H1 (cell line): ENCODE results near the gene PKD1L1. TPM values are rescaled to one million over a fixed set of nuclear protein-coding genes. Genes with fewer than 3 reads are reported as not detected.

Experiments used
- CTCF ChIA-PET: fragments of 300-600 bp; sonication (Branson Sonifier 250); formaldehyde crosslinking; loops from one replicate; lab custom pipeline; 2021; ENCODE audit not compliant: partially characterized antibody; lab: Charles Lee
- POLR2A ChIA-PET: fragments of 300-600 bp; sonication (Branson Sonifier 250); formaldehyde crosslinking; loops from one replicate; lab custom pipeline; 2021; ENCODE audit warnings: inconsistent platforms; ENCODE audit not compliant: partially characterized antibody; lab: Charles Lee
- DNase-seq, 2 experiments: peaks; one replicate each; pipeline versions ENCODE4 v3.0.0 to v3.0.0-alpha.2; 2010 to 2022; ENCODE audit warnings: low spot score in 2 of 2, low read depth in 1 of 2, mixed read lengths in 1 of 2
- FAIRE-seq: peaks from 2 replicates; lab custom pipeline; 2011; peaks lifted over from hg19 to GRCh38; lab: Jason Lieb, UNC
- H2AFZ ChIP-seq: 2 replicates; pipeline ENCODE4 v1.8.1; 2012; ENCODE audit warnings: low read length, inconsistent platforms
- H2AK5ac ChIP-seq: 2 replicates; pipeline ENCODE4 v1.6.1; 2013; ENCODE audit warnings: low read depth, low read length
- H2BK120ac ChIP-seq: replicated peaks from 2 replicates; pipeline ENCODE3; 2013; ENCODE audit warnings: low read depth, low read length, inconsistent platforms
- H2BK12ac ChIP-seq: 2 replicates; pipeline ENCODE4 v1.6.1; 2013; ENCODE audit warnings: low read depth, low read length
- H2BK15ac ChIP-seq: 2 replicates; pipeline ENCODE4 v1.6.1; 2013; ENCODE audit warnings: low read length
- H2BK20ac ChIP-seq: 2 replicates; pipeline ENCODE4 v1.6.1; 2013; ENCODE audit warnings: low read length
- H2BK5ac ChIP-seq: 2 replicates; pipeline ENCODE4 v1.6.1; 2013; ENCODE audit warnings: low read depth, low read length
- H3K14ac ChIP-seq: 2 replicates; pipeline ENCODE4 v1.6.1; 2013; ENCODE audit warnings: inconsistent platforms; ENCODE audit not compliant: insufficient read length
- H3K18ac ChIP-seq: 2 replicates; pipeline ENCODE4 v1.6.1; 2013; ENCODE audit warnings: low read length; ENCODE audit errors: extremely low read depth
- H3K23ac ChIP-seq: 2 replicates; pipeline ENCODE4 v1.6.1; 2013; ENCODE audit warnings: inconsistent platforms; ENCODE audit not compliant: insufficient read length
- H3K23me2 ChIP-seq: 2 replicates; pipeline ENCODE4 v1.6.1; 2013; ENCODE audit warnings: low read depth, low read length
- H3K27ac ChIP-seq: 2 replicates; pipeline ENCODE4 v1.6.1; 2011; ENCODE audit warnings: low read depth, low read length, inconsistent platforms
- H3K27me3 ChIP-seq, 4 experiments: replicated peaks in 1 of 4; 1 replicate in 1 of 4; 2 replicates in 3 of 4; pipeline versions ENCODE4 v1.6.1 to v1.8.1; 2011 to 2013; ENCODE audit warnings: low read length in 3 of 4, mild to moderate bottlenecking in 3 of 4, inconsistent platforms in 2 of 4, mixed read lengths in 2 of 4, moderate library complexity in 1 of 4; ENCODE audit not compliant: control insufficient read depth in 3 of 4, insufficient read depth in 3 of 4; ENCODE audit errors: extremely low read depth in 1 of 4
- H3K36me3 ChIP-seq, 4 experiments: 2 replicates each; pipeline versions ENCODE4 v1.6.1 to v1.8.1; 2011 to 2013; ENCODE audit warnings: mild to moderate bottlenecking in 4 of 4, low read length in 3 of 4, moderate library complexity in 2 of 4, control low read depth in 1 of 4, inconsistent platforms in 1 of 4; ENCODE audit not compliant: insufficient read depth in 4 of 4, control insufficient read depth in 2 of 4
- H3K4ac ChIP-seq: replicated peaks from 2 replicates; pipeline ENCODE3; 2013; ENCODE audit warnings: low read length, low read depth, mixed read lengths, inconsistent platforms; ENCODE audit not compliant: insufficient read length
- H3K4me1 ChIP-seq, 4 experiments: replicated peaks in 1 of 4; 1 replicate in 1 of 4; 2 replicates in 3 of 4; pipeline versions ENCODE4 v1.6.1 to v1.8.1; 2011 to 2013; ENCODE audit warnings: low read length in 3 of 4, inconsistent platforms in 2 of 4, mixed read lengths in 1 of 4; ENCODE audit not compliant: insufficient read depth in 4 of 4, control insufficient read depth in 3 of 4
- H3K4me2 ChIP-seq, 2 experiments: 2 replicates each; pipeline versions ENCODE4 v1.6.1 to v1.8.1; 2011 to 2013; ENCODE audit warnings: low read depth in 2 of 2, low read length in 2 of 2, control low read depth in 1 of 2, inconsistent platforms in 1 of 2, mild to moderate bottlenecking in 1 of 2; ENCODE audit not compliant: insufficient read depth in 1 of 2
- H3K4me3 ChIP-seq, 4 experiments: fragments of 200-600, 300-600 bp in 1 of 4; sonication (generic), shearing (Covaris generic), sonication (Bioruptor Twin) in 1 of 4; 2 replicates each; pipeline versions ENCODE4 v1.5.1 to v1.8.1; 2011 to 2016; ENCODE audit warnings: low read length in 4 of 4, low read depth in 3 of 4, control low read depth in 2 of 4, inconsistent platforms in 2 of 4, mild to moderate bottlenecking in 2 of 4, mixed read lengths in 1 of 4, moderate library complexity in 1 of 4; ENCODE audit not compliant: insufficient read depth in 2 of 4; ENCODE audit errors: extremely low read depth in 1 of 4
- H3K56ac ChIP-seq: replicated peaks from 2 replicates; pipeline ENCODE3; 2013; ENCODE audit warnings: low read depth, mild to moderate bottlenecking, mixed read lengths, low read length, inconsistent platforms; ENCODE audit not compliant: insufficient read length
- H3K79me1 ChIP-seq: 2 replicates; pipeline ENCODE4 v1.6.1; 2013; ENCODE audit warnings: low read depth, low read length, control low read depth
- H3K79me2 ChIP-seq, 2 experiments: 2 replicates each; pipeline versions ENCODE4 v1.6.1 to v1.8.1; 2012 to 2013; ENCODE audit warnings: low read length in 2 of 2, mild to moderate bottlenecking in 2 of 2, inconsistent platforms in 1 of 2; ENCODE audit not compliant: insufficient read depth in 2 of 2, control insufficient read depth in 1 of 2
- H3K9ac ChIP-seq, 4 experiments: replicated peaks in 1 of 4; 1 replicate in 1 of 4; 2 replicates in 3 of 4; pipeline versions ENCODE4 v1.6.1 to v1.8.1; 2011 to 2013; ENCODE audit warnings: low read depth in 3 of 4, low read length in 3 of 4, control low read depth in 2 of 4, mild to moderate bottlenecking in 2 of 4, moderate library complexity in 2 of 4, inconsistent platforms in 1 of 4; ENCODE audit errors: extremely low read depth in 1 of 4
- H3K9me3 ChIP-seq, 2 experiments: 2 replicates each; pipeline versions ENCODE4 v1.6.1 to v1.8.1; 2012 to 2013; ENCODE audit warnings: mild to moderate bottlenecking in 2 of 2, moderate library complexity in 2 of 2, control low read depth in 1 of 2, inconsistent platforms in 1 of 2, low read depth in 1 of 2, low read length in 1 of 2, mixed read lengths in 1 of 2; ENCODE audit not compliant: insufficient read depth in 2 of 2
- H4K20me1 ChIP-seq, 2 experiments: replicated peaks in 1 of 2; 2 replicates each; pipeline versions ENCODE3 to v1.8.1; 2011 to 2013; ENCODE audit warnings: inconsistent platforms in 2 of 2, low read length in 2 of 2, mild to moderate bottlenecking in 1 of 2; ENCODE audit not compliant: insufficient read depth in 2 of 2, control insufficient read depth in 1 of 2
- H4K5ac ChIP-seq: 2 replicates; pipeline ENCODE4 v1.6.1; 2013; ENCODE audit warnings: low read length, low read depth, mixed read lengths, inconsistent platforms; ENCODE audit not compliant: insufficient read length
- H4K8ac ChIP-seq: 2 replicates; pipeline ENCODE4 v1.8.0; 2013; ENCODE audit warnings: mild to moderate bottlenecking, moderate library complexity, low read length, inconsistent platforms; ENCODE audit not compliant: insufficient read depth; ENCODE audit errors: extremely low read depth
- H4K91ac ChIP-seq: replicated peaks from 2 replicates; pipeline ENCODE3; 2013; ENCODE audit warnings: low read length, mixed read lengths, inconsistent platforms; ENCODE audit not compliant: insufficient read length
- CBX8 ChIP-seq: fragments of 300-800, 300-1000 bp; sonication (generic); IDR thresholded peaks from 2 replicates; pipeline ENCODE4 v1.7.1; 2016; ENCODE audit warnings: low read depth, low read length, borderline replicate concordance
- HDAC2 ChIP-seq, 2 experiments: fragments of 300-600 bp in 1 of 2; sonication (generic) in 1 of 2; IDR thresholded peaks; 2 replicates each; pipeline ENCODE4 v1.6.1; 2011 to 2012; ENCODE audit warnings: low read depth in 2 of 2, low read length in 2 of 2, mild to moderate bottlenecking in 2 of 2, moderate library complexity in 2 of 2, borderline replicate concordance in 1 of 2, inconsistent platforms in 1 of 2
- JUN ChIP-seq: IDR thresholded peaks from 2 replicates; pipeline ENCODE4 v1.6.1; 2011; ENCODE audit warnings: low read depth, mild to moderate bottlenecking, improper control_type of control experiment, low read length
- NRF1 ChIP-seq: IDR thresholded peaks from 2 replicates; pipeline ENCODE4 v1.6.1; 2011; ENCODE audit warnings: mild to moderate bottlenecking, low read depth, low read length, improper control_type of control experiment
- SP2 ChIP-seq: IDR thresholded peaks from 2 replicates; pipeline ENCODE4 v1.6.1; 2012; ENCODE audit warnings: mild to moderate bottlenecking, low read length, inconsistent platforms
- TAF1 ChIP-seq: IDR thresholded peaks from 2 replicates; pipeline ENCODE4 v1.6.1; 2011; ENCODE audit warnings: mild to moderate bottlenecking, low read depth, low read length
- WGBS, 2 experiments: shearing (Covaris generic) in 1 of 2; methylation state at CpG; one replicate each; pipeline versions ENCODE4 v1.1.6 to v1.1.7; 2013 to 2015; ENCODE audit warnings: low lambda C conversion rate in 2 of 2, mixed read lengths in 2 of 2, inconsistent platforms in 1 of 2, low coverage in 1 of 2, missing lambda C conversion rate in 1 of 2; ENCODE audit not compliant: insufficient replicate concordance in 2 of 2, insufficient coverage in 1 of 2, insufficient read length in 1 of 2; ENCODE audit errors: extremely low coverage in 1 of 2, missing lambda C conversion rate in 1 of 2; 5-methylcytosine and 5-hydroxymethylcytosine counted together
- polyA plus RNA-seq, 7 experiments: library from polyadenylated mRNA; depleted of rRNA in 3 of 7; stranded (reverse) in 5 of 7; unstranded in 2 of 7; fragments of >200 nt in 5 of 7; fragments of 200-250 nt in 2 of 7; gene quantifications; 1 replicate in 5 of 7; 2 replicates in 1 of 7; 4 replicates in 1 of 7; pipeline versions ENCODE4 v1.2.1 to v1.2.3, GENCODE V29; 2011 to 2013; ENCODE audit warnings: missing spikeins in 2 of 7, mixed read lengths in 2 of 7
- total RNA-seq: library from RNA; stranded (reverse); fragmentation: NEBNext Ultra II Directional; extraction: Animal tissue kit (Norgen Biotek cat#: 25700); gene quantifications from 2 replicates; pipeline ENCODE4 v1.2.1, GENCODE V29; 2021
- TF ChIP-seq, protein P1 (sequence below): IDR thresholded peaks from 2 replicates; pipeline ENCODE4 v1.6.1; 2011; ENCODE audit warnings: low read depth, mild to moderate bottlenecking, low read length; ENCODE audit not compliant: insufficient read depth
- TF ChIP-seq, protein P2 (sequence below): IDR thresholded peaks from 2 replicates; pipeline ENCODE4 v1.6.1; 2012; ENCODE audit warnings: low read length, inconsistent platforms
- TF ChIP-seq, protein P3 (sequence below), 3 experiments: IDR thresholded peaks; 1 replicate in 2 of 3; 2 replicates in 1 of 3; pipeline versions ENCODE4 v1.5.1 to v1.6.1; 2011; ENCODE audit warnings: low read length in 3 of 3, mild to moderate bottlenecking in 3 of 3, inconsistent platforms in 2 of 3, low read depth in 1 of 3, moderate library complexity in 1 of 3; ENCODE audit not compliant: insufficient read depth in 1 of 3; ENCODE audit errors: control extremely low read depth in 1 of 3

PKD1L1 gene
- total and polyA plus RNA-seq, 2 of the 8 experiments (the other 6 are each of a cell fraction or from before 2014, with no cell fraction given) = 0.22 to 0.35 TPM

DNA sequence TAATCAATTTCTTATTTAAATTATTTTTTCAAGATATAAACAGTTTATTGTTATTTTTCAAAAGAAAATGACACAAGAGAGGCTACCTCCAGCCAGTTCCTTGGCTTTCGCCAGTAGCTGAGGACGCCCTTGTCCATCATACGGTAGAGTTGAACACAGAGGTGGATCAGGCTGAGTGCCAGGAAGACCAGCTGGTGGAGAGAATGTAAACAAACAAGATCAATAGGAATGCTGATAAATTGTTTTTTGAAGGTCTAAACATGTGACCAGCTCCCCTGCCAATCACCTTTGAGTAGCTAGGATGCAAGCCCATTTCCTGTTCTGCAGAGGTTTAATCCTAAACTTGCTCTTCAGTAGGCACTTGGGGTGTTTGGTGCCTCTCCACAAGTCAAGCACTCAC, 138.9 kb downstream of the PKD1L1 start:
- Histone ChIP-seq H3K14ac (no peak overlapping the region), H3K36me3 (no peaks in the 10 kb centered on the region), H4K5ac (no peak overlapping the region), H3K9ac (no peak overlapping the region), H3K23ac (no peak overlapping the region), H4K91ac (no peak overlapping the region), H3K9me3 (no peaks in the 10 kb centered on the region), H2AFZ (no peak overlapping the region; the same call in 1 of the 2 replicates), H3K27ac (no peak overlapping the region), H2BK5ac (no peak overlapping the region), H3K56ac (no peak overlapping the region), H3K79me2 (no peaks in the 10 kb centered on the region), H3K23me2 (no peaks in the 10 kb centered on the region), H2BK15ac (no peak overlapping the region), H3K4me2 (no peak overlapping the region), H3K4ac (no peak overlapping the region), H4K20me1 (no peaks in the 10 kb centered on the region), H3K18ac (no peak overlapping the region), H2AK5ac (no peak overlapping the region), H4K8ac (no peak overlapping the region), H2BK120ac (no peak overlapping the region), H3K79me1 (no peaks in the 10 kb centered on the region), H2BK12ac (no peak overlapping the region), H2BK20ac (no peak overlapping the region), H3K4me3 (no peak overlapping the region), H3K4me1 (no peaks in the 10 kb centered on the region), H3K27me3 (no peaks in the 10 kb centered on the region)
- ChIA-PET POLR2A (no interaction called here), CTCF (interaction anchor here (0.7 to 2.0 kb wide), 11 partner anchors 10 to 543 kb away, joined by 3 to 5 read pairs (median 3); no protein-coding TSS in a partner anchor)
- FAIRE-seq = no peak
- no peak for DNase-seq
- WGBS, 2 experiments = 93% methylated on average over 3 of the region's 3 CpGs; no CpG with 5 or more reads in 1 of the 2 experiments
- TF ChIP-seq, protein P1, sequence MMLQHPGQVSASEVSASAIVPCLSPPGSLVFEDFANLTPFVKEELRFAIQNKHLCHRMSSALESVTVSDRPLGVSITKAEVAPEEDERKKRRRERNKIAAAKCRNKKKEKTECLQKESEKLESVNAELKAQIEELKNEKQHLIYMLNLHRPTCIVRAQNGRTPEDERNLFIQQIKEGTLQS = no peak
- no peak for TF ChIP-seq SP2
- TF ChIP-seq CBX8 = no peak
- TF ChIP-seq JUN = no peak
- TF ChIP-seq HDAC2 (IDR thresholded peaks at IDR 0.05; ENCODE audit: borderline replicate concordance in 1 of 2, low read depth in 2 of 2, low read length in 2 of 2) = no peak
- TF ChIP-seq, protein P2, sequence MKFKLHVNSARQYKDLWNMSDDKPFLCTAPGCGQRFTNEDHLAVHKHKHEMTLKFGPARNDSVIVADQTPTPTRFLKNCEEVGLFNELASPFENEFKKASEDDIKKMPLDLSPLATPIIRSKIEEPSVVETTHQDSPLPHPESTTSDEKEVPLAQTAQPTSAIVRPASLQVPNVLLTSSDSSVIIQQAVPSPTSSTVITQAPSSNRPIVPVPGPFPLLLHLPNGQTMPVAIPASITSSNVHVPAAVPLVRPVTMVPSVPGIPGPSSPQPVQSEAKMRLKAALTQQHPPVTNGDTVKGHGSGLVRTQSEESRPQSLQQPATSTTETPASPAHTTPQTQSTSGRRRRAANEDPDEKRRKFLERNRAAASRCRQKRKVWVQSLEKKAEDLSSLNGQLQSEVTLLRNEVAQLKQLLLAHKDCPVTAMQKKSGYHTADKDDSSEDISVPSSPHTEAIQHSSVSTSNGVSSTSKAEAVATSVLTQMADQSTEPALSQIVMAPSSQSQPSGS = no peak
- no peak for TF ChIP-seq NRF1
- TF ChIP-seq, protein P3, sequence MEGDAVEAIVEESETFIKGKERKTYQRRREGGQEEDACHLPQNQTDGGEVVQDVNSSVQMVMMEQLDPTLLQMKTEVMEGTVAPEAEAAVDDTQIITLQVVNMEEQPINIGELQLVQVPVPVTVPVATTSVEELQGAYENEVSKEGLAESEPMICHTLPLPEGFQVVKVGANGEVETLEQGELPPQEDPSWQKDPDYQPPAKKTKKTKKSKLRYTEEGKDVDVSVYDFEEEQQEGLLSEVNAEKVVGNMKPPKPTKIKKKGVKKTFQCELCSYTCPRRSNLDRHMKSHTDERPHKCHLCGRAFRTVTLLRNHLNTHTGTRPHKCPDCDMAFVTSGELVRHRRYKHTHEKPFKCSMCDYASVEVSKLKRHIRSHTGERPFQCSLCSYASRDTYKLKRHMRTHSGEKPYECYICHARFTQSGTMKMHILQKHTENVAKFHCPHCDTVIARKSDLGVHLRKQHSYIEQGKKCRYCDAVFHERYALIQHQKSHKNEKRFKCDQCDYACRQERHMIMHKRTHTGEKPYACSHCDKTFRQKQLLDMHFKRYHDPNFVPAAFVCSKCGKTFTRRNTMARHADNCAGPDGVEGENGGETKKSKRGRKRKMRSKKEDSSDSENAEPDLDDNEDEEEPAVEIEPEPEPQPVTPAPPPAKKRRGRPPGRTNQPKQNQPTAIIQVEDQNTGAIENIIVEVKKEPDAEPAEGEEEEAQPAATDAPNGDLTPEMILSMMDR (IDR thresholded peaks at IDR 0.05; ENCODE audit: control extremely low read depth in 1 of 3, insufficient read depth in 1 of 3, low read depth in 1 of 3, low read length in 3 of 3) = no peak
- no peak for TF ChIP-seq TAF1
